GM18873 (cell line): ENCODE data around the gene TSPAN16.

Experiments used
- ATAC-seq: cut with Tn5 transposase; IDR thresholded peaks from one replicate; pipeline ENCODE4 v1.9.1; 2021; ENCODE audit warnings: mild to moderate bottlenecking, moderate library complexity, moderate number of reproducible peaks; ENCODE audit not compliant: unreplicated experiment, low FRiP score

Gene TSPAN16

DNA sequence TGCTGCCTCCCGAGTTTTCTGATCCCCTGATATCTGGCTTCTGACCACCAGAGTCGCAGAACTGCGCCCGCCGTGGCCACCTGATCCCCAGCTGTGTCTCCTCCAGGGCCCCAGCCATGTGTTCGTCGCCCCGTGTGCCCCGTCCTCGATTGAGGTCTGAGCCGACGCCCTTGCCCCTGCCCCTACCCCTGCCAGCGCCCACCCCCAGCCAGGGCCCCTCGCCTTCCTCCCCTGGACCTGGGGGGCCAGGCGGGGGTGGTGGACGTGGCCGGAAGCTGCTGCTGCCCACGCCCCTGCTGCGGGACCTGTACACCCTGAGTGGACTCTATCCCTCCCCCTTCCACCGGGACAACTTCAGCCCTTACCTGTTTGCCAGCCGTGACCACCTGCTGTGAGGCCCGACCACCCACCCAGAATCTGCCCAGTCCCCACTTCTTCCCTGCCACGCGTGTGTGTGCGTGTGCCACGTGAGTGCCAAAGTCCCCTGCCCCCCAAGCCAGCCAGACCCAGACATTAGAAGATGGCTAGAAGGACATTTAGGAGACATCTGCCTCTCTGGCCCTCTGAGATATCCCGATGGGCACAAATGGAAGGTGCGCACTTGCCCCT, 68.4 kb downstream of the TSPAN16 start:
- ATAC-seq, result no peak

DNA sequence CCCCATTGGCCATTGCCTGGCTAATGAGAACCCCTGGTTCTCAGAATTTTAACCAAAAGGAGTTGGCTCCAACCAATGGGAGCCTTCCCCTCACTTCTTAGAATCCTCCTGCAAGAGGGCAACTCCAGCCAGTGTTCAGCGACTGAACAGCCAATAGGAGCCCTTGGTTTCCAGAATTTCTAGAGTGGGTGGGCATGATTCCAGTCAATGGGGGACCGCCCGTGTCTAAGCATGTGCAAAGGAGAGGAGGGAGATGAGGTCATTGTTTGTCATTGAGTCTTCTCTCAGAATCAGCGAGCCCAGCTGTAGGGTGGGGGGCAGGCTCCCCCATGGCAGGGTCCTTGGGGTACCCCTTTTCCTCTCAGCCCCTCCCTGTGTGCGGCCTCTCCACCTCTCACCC, 69.0 kb downstream of the TSPAN16 start:
- no peak for ATAC-seq
